Ecto neural progenitor cell (in vitro differentiated cells): ENCODE results near the gene HPX.

Experiments used
- DNase-seq: peaks from one replicate; pipeline ENCODE4 v3.0.0-alpha.2; 2018; ENCODE audit warnings: low spot score

The HPX gene

DNA sequence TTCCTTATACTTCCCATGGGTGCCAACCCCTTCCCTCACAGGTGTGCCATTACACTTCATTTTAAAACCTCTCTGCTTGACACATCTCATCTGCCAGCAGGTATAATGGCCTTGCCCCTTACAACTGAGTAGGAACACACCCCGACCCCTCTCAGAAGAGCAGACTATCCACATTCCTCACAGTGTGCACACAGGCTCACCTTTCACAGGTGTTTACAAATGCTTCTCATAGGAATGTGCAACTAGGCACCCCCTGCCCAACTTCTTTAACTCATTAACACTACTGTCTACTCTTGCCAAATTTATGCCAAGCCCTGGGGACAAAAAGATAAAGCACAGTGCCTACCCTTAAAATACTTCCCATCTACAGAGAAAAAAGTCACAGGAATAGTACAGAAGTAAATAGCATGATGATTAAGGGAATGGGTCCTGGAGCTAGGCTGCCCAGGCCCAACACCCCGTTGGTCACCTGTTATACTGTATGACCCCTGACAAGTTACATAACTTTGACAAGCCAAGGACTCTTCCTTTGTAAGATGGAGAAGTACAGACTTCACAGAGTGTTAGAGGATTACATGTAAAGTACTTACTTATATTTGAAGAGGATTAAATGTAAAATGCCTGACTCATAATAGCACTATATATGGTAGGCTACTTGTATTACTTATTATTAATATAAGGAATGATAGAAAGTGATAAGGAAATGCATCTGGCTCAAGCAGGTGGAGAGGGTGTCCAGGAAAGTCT, 17.7 kb upstream of the HPX start:
- no peak for DNase-seq

- DNase-seq = no peak
Observed at GRCh38 chr11:6457581-6458320, 17.0 kb upstream of the HPX start.

GRCh38 chr11:6456361-6457073, 15.7 kb upstream of the HPX start:
- DNase-seq = no peak

GRCh38 chr11:6455070-6455469, 14.3 kb upstream of the HPX start:
- DNase-seq = no peak

DNA sequence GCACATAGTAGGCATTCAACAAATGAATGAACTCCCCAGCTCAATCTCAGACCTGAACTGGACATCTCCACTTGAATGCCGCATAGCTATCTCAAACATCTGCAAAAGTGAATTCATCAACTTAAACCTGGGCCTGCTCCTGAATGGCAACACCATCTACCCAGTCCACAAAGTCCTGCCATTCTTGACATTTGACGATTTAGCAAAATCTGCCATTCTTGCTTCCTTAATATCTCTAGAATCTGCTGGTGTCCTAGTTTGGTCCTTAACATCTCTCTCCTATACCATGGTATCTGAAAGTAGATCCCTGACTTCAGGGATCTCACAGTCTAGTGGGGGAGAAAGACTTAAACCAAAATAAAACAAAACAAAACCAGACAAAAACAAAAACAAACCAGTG, 12.4 kb upstream of the HPX start:
- DNase-seq = no peak

- no peak for DNase-seq
Observed at GRCh38 chr11:6452219-6452618, 11.4 kb upstream of the HPX start.

DNA sequence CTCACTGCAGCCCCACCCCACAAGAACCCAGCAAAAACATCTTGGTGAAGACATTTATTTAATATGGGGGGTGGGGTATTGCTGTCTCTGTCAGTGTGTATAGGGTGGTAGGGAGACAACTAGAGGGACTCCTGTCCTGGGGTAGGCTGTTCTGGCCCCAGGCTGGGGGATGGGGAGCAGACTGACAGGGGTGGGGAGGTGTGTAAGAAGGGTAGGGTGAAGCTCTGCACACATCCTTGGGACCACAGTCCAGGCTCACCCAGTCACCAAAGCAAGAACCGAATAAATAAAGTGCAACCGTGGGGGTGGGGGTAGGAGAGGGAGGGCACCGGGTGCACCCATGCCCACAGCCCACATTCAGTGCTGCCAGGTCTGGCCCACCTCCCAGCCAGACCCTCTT, 7.8 kb upstream of the HPX start:
- DNase-seq = no peak

- DNase-seq = peak; percentile 63
Observed at GRCh38 chr11:6443269-6444003, 2.6 kb upstream of the HPX start.

GRCh38 chr11:6442441-6442840, 1.7 kb upstream of the HPX start:
- DNase-seq = no peak

- peak; percentile 64 for DNase-seq
Observed at GRCh38 chr11:6438979-6439571, 1.7 kb downstream of the HPX start.

- no peak for DNase-seq
Observed at GRCh38 chr11:6437993-6438392, 2.8 kb downstream of the HPX start.

- DNase-seq = no peak
Observed at GRCh38 chr11:6437423-6437822, 3.4 kb downstream of the HPX start.

DNA sequence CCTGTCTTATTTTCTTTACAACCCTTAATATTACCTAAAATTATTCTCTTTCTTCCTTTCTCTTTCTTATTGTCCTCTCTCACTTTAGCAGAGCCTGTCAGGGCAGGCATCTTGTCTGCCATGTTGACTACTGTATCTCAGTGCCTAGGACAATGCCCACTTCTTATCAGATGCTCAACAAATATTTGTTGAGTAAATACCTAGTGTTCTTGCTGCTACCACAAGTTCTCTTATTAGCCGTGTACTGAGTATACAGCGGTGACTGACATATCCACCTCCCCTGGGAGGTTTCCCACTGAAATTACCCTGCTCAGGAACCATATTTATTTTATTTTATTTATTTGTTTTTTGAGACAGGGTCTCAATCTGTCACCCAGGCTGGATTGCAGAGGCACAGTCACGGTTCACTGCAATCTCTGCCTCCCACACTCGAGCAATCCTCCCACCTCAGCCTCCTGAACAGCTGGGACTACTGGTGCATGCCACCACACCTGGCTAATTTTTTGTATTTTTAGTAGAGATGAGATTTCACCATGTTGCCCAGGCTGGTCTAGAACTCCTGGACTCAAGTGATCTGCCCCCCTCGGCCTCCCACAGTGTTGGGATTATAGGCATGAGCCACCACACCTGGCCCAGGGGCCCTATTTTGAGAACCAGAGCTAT, 6.7 kb downstream of the HPX start:
- DNase-seq = no peak

- DNase-seq = no peak
Observed at GRCh38 chr11:6431861-6432260, 8.9 kb downstream of the HPX start.

- DNase-seq = no peak
Observed at GRCh38 chr11:6427516-6427915, 13.3 kb downstream of the HPX start.

GRCh38 chr11:6420677-6421076, 20.1 kb downstream of the HPX start:
- DNase-seq = no peak

GRCh38 chr11:6419009-6419631, 21.7 kb downstream of the HPX start, which contains the start of gene APBB1:
APBB1 (minus strand) TSS chr11:6419094; CDS start chr11:6411347, 7,747 bp downstream.
- DNase-seq = peak; percentile 83

DNA sequence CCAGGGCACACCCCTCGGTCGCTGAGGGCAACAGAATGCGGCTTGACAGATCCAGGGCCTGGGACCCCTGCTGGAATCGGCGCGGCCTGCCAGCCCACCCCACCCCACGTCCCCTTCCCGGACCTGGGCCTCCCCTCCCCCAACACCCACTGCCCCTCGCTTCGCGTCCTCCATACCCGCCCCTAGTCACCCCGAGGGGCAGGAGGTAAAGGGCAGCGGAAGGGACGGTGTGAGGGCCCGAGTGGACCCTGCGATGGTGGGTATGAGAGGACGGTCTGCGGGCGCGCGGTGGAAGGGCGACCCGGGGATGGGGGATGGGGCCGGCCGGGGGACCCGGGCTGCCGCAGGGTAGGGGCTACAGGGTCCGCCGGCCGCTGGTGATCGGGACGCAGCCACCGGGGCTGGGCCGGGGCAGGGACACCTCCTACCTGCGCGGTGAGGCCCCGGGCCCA, 22.2 kb downstream of the HPX start:
- DNase-seq = peak; percentile 75

- DNase-seq = no peak
Observed at GRCh38 chr11:6417907-6418556, 22.8 kb downstream of the HPX start.

GRCh38 chr11:6415797-6416196, 25.0 kb downstream of the HPX start:
- DNase-seq = no peak
